Fibroblast of lung (primary cell): ENCODE measurements around the gene BAZ1B.

Experiments
- CTCF ChIP-seq, 2 donors: IDR thresholded peaks in 1 of 2; conservative IDR thresholded peaks in 1 of 2; 1 replicate in 1 of 2; 2 replicates in 1 of 2; pipeline ENCODE4 v1.5.1; 2011 to 2012; ENCODE audit warnings: low read length in 2 of 2, control low read depth in 1 of 2, inconsistent platforms in 1 of 2, low read depth in 1 of 2, mild to moderate bottlenecking in 1 of 2
- EZH2 ChIP-seq: IDR thresholded peaks from 2 replicates; pipeline ENCODE4 v1.5.1; 2012; ENCODE audit warnings: low read length, control low read depth, mild to moderate bottlenecking; ENCODE audit errors: missing control alignments

DNA sequence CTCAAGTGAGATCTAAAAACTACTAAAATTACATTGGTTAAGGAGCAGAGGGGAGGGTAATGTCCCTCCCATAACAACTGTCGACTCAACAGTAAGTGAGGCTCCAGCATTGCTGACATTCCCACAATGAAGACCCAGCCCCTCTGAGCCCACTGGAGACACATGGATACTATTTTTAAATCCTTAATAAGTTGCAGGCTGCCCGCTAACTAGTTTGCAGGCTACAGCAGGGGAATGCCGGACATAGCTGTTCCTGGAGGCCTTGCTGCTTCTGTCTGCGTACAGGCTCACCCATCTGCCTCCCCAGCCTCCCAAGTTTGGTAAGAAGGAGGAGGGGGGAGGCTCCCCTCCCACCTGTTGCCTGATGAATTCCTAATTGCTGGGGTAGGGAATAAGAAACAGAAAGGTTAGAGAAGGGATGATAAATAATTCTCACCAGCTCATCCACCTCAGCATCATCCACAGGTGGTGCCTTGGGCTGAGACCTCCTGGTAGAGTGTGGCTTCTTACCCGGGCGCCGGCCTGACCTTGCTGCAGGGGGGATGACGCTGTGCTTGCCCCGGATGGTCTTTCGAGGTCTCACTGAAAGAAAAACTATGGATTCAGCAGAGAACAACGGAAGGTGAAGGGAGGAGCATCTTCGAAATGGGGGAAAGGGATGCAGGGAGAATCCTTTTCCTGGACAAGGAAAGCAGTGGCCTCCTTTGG lies 78.4 kb downstream of the BAZ1B start:
- TF ChIP-seq CTCF (conservative IDR thresholded peaks at IDR 0.05 in 1 of 2, IDR thresholded peaks at IDR 0.05 in 1 of 2; ENCODE audit: low read depth in 1 of 2, low read length in 2 of 2) (no peak), EZH2 (no peak)
